GM15510 (cell line): Measurements from ENCODE around the gene EDDM3A.

Experiments
- POLR2A ChIP-seq: IDR thresholded peaks from 3 replicates; pipeline ENCODE4 v1.6.1; 2011; ENCODE audit warnings: borderline replicate concordance; ENCODE audit not compliant: insufficient read length; ENCODE audit errors: extremely low read depth

Gene EDDM3A

GRCh38 chr14:20723488-20723887 lies 22.2 kb upstream of the EDDM3A start:
- no peak for TF ChIP-seq POLR2A

DNA sequence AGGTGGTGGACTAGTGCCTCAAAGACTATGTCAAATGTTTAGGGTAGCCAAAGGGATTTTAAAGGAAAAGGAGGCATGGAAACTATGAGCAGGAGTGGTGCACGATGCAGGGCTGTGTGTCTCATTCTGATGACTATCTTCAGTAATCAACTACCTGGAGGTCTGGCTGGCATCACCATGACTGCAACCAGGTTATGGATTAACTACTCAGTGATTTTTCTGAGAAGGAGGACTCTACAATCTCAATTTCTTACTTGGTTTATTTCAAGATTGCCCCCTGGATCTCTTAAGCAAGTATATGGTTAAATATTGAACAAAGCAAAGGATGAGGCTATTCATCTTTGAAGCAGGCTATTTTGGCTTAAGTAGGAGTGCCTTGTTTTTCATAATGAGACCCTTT lies 19.2 kb upstream of the EDDM3A start:
- no peak for TF ChIP-seq POLR2A

DNA sequence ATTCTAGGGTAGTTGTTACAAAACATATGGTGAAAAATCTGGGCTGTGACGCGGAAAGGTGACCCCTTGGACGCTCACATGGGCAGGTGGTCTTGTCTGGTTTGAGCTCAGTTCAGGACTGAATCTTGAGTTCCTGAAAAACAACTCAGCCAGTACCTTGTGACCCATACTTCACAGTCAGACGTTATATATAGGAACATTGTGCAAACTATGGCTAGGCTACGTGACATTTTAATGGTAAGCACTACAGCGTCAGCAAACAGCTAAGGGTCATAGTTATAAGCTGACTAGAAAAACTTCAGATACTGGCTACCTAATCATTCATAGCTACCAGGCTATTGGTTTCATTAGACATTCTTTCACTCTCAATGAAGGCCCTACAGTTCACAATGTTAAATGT lies 14.8 kb upstream of the EDDM3A start:
- TF ChIP-seq POLR2A: no peak

DNA sequence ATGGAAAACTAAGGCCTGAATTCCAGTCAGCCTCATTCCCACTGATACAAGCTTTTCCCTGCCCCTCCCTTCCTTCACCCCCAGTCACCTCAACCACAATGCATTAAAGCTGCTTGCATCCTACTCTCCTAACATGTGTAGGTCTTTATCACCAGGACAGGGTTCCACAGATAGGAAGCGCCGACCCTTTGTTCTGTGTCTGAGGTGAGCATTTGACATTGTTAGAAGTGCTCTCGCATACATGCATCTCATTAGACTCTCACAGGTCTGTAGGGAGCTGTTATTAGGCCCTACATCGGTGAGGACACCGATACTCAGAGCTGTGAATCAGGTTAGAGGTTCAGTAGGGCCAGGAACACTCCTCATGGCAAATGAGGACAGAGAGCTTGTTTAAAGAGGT lies 13.2 kb upstream of the EDDM3A start:
- no peak for TF ChIP-seq POLR2A

GRCh38 chr14:20732979-20733635 lies 12.6 kb upstream of the EDDM3A start:
- no peak for TF ChIP-seq POLR2A

GRCh38 chr14:20733684-20734429 lies 11.8 kb upstream of the EDDM3A start:
- TF ChIP-seq POLR2A: no peak

DNA sequence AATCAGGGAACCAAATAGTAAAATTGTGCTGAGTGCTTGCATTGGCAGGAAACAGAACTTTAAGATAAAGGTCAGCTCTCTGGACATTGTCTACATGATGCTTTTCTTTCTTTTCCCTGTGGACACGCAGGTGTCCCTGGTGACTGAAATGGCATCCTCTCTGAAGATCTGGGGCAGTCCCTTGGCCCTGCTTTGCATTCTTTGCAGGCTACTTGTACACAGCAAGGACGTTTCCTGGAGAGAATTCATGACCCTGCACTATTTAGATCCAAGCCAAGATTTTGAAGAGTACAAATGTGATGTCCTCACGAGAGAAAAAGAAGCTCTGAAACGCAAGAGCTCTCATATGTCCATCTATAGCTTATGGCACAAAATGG lies 11.3 kb upstream of the EDDM3A start:
- TF ChIP-seq POLR2A: no peak

DNA sequence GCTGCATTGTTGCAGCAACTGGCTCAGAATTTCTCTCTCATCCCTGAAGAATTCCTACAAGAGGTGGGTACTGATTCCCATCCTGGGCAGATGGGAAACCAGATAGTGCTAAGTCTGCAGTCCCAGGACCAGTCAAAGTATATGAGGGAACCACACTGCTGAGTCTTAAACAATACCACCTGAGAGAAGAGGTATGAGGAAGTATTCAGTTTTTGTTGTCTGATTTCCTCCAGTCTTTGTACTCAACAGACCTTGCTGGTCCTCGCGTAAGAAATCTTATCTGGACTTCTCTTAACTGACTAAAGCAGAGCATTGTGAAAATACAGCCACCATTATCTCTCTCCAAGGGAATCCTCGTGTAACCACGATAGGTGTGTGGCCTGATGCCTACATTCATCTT lies 3.6 kb upstream of the EDDM3A start:
- no peak for TF ChIP-seq POLR2A

- TF ChIP-seq POLR2A: no peak
Observed at GRCh38 chr14:20743556-20743955, 2.1 kb upstream of the EDDM3A start.

DNA sequence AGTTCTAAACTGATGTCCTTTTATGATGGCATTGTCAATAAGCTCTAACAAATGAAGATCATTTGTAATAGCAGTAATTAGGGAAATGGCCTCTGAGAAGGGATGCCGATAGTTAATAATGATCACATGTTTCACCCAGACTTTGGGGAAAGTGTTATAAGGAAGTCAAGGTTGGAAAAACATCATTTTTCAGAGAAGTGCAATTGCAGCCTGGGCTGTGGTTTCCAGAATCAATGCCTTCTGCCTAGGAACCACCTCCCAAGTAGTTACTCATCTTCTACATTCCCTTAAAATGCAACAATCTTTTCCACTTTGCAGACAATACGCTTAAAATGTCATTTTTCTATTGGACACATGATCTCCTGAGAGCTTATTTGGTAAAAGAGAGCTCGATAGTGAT lies 879 bp downstream of the EDDM3A start:
- TF ChIP-seq POLR2A: no peak

DNA sequence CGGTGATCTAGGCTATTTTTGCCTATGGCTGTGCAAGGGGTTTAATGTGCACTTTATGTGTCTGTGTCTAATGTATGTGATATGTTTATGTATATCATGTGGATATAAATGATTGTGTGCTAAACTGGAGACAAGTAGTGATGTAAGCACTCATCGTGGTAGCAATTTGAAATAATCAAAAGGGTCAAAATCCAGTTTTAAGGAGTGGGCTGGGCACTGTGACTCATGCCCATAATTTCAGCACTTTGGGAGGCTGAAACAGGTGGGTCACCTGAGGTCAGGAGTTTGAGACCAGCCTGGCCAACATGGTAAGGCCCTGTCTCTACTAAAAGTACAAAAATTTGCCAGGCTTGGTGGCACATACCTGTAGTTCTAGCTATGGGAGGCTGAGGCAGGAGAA lies 2.8 kb downstream of the EDDM3A start:
- no peak for TF ChIP-seq POLR2A

- TF ChIP-seq POLR2A: no peak
Observed at GRCh38 chr14:20750194-20750593, 4.5 kb downstream of the EDDM3A start.

DNA sequence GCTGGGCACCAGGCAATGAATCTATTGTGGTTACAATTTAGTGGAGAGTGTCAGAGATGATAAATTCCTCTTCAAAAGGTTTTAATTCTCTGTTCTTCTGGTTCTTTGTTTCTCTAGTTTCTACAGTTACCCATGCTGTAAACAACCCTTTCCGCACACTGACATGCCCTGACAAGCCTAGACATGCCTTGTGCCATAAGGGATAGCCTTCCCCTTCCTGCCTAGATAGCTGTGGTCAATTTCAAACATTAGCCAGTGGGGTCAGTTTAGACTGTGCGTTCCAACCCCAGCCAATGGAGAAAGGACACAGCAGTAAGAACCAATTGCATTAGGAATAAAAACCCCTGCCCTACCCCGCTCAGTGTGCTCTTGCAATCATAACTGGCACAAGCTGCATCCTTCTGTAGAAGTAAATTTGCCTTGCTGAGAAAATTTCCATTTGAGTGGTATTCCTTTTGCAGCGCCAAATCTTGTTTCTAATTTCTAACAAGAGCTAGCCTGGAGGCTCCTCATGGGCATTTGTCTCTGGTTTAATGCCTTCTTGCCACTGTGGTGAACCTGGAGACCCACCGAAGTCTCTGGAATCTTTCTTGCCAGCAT lies 6.4 kb downstream of the EDDM3A start:
- TF ChIP-seq POLR2A: no peak

DNA sequence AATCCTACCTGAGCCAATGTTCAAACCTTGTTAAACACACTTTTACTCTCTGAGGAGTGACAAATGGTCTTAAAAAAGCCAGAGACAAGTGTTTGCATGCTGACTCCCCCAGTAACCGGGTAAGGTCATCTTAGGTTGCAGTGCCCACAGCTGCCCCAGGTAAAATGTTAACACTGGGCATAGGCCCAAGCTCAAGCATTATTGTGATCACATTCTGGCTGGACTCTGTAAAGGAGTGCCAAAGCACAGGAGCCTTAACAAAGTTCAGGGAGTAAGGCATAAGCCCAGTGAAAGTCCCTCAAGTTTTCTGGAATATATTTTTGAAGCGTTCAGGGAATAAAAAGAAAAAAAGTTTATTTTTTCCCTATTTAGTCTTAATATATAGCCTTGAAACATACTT lies 8.6 kb downstream of the EDDM3A start:
- TF ChIP-seq POLR2A: no peak

GRCh38 chr14:20755037-20755436 lies 9.3 kb downstream of the EDDM3A start:
- no peak for TF ChIP-seq POLR2A

DNA sequence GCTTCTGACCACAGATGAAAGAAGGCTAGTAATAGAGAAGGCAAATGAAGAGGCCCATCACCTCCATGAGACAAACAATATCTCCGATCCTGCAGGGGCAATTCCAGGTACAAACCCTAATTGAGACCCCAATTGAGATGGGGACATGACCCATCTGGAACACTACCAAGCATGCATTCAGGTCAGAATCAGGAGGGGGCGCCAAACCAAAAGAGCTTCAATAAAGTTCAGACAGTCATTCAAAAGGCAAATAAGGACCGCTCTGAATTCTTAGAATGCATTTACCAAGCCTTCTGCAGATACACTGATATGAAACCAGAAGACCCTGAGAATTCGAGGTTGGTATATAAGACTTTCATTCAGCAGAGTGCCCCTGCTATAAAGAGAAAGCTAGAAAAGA lies 12.3 kb downstream of the EDDM3A start:
- no peak for TF ChIP-seq POLR2A

GRCh38 chr14:20760950-20761349 lies 15.3 kb downstream of the EDDM3A start:
- TF ChIP-seq POLR2A: no peak

DNA sequence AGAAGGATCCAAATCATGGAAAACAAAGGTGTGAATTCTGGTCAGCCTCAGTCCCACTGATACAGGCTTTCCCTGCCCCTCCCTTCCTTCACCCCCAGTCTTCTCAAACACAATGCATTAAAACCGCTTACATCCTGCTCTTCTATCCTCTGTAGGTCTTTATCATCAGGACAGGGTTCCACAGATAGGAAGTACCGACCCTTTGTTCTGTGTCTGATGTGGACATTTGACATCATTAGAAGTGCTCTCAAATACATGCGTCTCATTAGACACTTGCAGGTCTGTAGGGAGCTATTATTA lies 22.9 kb downstream of the EDDM3A start:
- TF ChIP-seq POLR2A: no peak

GRCh38 chr14:20769421-20769820 lies 23.7 kb downstream of the EDDM3A start:
- TF ChIP-seq POLR2A: no peak
